Limb (tissue), 2 donors: ENCODE measurements around the gene TMPRSS15.

ENCODE experiments used
- DNase-seq, 2 donors: peaks; one replicate each; pipeline ENCODE4 v3.0.0-alpha.2; 2016; ENCODE audit errors: extremely low spot score in 2 of 2

The TMPRSS15 gene

DNA sequence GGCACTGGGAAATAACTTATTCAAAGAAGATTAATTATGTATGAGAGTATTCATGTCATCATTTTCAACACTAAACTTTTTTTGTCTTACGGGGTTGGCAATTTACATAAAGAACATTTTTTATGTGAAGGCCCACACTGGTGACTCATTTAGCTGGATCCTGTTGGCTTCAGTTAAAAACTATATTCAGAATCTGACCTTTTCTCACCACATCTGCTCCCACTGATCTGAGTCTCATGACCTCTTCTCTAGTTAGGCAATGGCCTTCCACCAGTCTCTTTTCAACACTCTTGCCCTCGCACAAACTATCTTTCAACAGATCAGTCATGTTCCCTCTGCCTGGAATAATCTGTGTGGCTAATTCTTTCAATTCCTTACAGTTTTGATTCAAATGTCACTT lies 53.4 kb downstream of the TMPRSS15 start:
- DNase-seq, result no peak

DNA sequence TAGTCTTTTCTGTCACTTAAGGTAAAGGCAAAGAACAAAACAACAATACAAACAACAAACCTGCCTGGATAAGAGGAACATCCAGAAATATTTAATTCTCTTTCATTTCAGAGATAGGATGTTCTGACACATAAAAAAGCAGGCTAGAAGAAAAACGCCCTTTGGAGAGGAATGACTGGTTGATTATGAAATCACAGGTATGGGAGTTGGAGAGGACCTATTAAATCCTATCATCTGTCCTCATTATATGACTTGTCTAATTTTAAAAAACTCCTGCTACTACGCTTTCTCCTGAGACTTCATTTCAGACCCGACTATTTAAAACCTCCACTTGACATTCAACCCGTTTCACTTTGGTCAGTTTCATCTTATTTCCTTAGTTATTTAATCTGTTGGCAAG lies 54.1 kb downstream of the TMPRSS15 start:
- no peak for DNase-seq

DNA sequence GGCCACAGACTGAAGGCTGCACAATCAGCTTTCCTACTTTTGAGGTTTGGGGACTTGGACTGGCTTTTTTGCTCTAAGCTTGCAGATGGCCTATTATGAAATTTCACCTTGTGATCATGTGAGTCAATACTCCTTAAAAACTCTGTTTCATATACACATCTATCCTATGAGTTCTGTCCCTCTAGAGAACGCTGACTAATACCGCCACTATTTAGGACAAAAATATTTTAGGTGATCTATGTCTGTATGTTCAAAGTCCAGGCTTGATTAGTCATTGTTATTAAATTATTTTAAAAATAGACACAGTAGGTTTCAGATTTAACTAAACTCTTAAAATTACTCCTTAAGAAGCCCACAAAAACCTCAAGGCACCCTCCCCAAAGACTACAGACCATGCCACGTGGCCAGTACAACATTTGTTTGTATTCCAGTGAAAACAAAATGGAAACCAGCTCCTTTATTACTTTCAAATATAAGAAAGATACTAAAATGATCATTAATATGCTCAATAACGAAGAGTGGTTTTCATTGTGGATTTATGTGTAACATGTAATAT lies 63.1 kb downstream of the TMPRSS15 start:
- DNase-seq, result no peak

DNA sequence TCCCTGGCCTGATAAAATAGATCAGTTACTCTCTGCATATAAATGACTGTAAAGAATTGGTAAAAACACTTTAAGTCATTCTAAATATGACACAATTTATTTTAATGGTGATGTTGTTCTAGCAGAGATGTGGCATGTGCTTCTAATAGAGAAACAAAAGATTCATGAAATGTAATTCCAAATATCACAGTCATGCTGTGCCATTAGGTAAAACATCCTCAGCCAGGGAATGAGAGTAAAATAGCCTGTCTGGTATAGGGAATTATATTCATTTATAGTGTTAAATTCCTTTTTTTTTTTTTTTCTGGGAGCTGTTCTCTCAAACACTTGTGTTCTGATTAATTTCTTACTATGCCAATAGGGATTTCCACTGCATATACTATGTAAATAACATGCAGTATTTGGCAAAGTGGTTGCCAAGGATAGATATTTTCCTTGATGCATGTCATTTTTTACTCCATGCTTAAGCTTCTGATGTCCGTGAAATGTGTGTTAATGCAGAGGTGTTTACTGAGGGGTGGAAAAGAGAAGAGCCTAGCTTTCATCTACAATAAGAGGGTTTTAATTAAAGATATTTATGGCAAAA lies 67.8 kb downstream of the TMPRSS15 start:
- DNase-seq, result no peak

DNA sequence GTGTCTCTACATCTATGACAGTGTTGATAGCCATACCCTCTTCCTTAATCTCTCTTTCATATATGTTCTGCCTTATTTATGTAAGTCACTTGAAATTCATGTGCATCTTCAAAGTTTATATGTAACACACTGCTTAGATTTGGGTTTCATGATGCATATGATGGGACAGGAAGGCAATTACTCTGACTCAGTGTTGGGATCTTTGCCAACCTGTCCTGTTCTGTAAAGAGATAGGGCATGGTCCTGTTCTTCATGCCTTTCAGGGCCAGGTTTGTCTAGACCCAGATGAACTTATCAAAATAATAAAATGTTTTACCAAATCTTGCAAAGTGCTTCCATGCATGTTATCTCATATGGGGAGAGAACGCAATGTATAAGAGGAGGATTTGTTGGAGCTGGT lies 69.5 kb downstream of the TMPRSS15 start:
- no peak for DNase-seq

DNA sequence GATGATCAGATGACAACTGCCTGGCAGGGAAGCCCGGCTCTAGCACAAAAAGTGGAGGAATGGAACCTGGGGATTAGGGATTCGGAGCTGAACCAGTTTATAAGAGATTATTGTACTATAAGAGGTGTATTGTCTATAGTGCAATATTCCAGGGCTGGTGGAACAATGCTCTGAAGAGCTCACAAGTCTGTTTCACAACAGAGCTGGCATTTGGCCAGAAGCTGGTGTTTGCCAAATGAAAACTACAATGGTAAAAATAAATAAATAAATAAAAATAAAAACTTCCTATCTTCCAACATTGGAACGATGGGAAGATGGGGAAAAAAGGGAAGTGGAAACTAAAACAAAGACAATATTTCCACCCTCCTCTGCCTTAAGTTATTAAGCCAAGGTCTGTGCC lies 85.4 kb downstream of the TMPRSS15 start:
- DNase-seq, result no peak

DNA sequence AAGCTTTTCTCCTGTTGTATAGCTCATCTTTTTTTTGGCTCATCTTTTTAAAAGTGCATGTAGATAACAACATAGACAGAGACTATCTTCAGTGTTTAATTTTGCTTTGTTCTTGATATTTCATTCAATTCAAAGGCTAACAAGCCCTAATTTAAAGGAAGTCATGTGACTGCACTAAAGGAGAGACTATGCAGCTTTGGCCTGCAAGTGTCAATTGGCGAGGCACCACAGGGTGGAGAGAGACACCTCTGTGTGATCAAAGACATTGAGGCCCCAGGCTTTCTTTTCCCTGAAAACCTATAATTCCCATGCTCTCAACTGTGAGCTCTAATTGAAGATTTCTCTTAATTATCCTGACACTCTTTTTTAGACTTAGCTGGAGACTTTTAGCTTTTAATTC lies 105.4 kb downstream of the TMPRSS15 start:
- no peak for DNase-seq

DNA sequence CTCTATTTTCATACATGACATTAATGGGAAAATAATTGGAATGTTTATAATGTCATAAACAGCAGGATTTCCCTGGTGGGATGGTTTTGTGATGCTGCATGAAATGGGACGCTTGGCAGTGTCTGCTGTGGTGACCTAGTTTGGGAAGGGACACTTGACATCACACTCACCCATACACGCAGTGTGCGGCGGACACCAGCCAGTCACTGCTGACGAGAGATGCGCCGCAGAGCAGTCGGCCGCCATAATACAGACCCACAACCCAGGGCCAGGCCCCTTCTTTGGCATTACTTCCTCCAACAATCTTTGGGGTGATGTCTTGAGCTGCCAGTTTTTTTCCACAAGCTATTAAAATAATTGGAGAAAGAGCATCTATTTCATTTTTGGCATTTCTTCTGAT lies 109.5 kb downstream of the TMPRSS15 start:
- no peak for DNase-seq

DNA sequence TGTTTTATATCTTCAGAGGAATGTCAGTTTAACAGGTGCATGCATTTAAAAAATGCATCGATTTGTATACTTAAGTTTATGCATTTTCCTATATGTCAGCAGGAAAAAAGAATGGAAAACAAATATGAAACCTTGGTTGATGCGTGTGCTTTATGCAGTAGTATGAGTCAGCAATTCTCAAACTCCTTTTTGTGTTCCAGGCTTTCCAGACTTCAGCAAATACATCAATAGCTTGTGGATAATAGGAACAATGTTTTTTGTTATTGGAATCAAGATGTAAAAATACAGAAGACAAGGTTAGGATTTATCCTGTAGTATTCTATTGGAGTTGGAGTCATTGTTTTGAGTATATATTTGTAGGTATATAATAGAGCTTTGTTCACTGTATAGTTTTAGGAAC lies 113.7 kb downstream of the TMPRSS15 start:
- no peak for DNase-seq

DNA sequence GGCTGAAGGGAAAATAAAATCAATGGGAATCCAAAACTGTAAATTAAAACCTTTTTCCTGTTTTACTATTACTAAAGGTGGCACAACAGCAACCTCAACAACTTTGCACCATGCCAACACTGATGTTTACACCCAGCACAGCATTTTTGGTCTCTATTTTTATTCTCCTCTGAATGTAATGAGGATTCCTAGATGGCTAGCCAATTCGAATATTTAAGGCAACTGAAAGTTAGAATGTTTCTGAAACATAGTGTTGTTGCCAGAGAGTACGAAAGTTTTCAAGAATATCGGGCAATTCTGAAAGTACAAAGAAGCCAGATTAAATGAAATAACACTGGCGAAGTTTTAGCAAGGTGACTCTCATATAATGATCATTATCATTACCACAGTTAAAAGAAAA lies 118.2 kb downstream of the TMPRSS15 start:
- no peak for DNase-seq

DNA sequence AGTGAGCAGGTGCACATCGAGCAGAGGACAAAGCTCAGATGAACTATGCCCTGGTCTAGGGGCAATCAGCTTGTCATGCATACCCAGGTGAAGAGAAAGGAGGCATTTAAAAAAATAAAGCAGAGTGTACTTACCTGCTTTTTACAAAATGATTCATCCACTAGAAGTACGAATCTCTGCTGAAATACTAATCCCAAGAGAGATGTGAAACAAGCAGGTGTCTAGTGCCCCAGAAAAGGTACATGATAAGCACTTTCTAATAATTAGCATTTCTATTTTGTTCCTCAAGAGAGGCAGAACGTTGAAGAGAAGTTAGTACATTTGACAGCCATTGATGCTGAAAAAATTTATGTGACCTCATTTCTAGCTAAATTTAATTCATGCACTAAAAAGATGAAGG lies 127.8 kb downstream of the TMPRSS15 start:
- DNase-seq, result no peak

DNA sequence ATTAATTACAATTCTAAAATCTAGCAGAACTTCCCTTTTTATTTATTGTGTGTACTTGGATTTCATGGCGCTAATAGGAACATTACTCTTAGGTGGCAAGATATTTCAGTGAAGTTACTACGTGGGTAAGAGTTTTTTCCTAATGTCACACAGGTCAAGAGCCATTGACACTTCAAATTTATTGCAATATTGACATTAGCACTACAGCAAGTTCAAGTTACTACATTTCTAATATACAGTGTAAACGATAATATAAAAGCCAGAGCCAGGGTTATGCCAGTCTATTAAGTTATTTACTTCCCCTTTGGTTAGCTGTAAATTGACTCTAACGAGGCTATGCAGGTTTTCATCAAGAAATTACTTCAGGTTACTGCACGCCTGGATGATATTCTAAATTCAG lies 129.2 kb downstream of the TMPRSS15 start:
- no peak for DNase-seq

DNA sequence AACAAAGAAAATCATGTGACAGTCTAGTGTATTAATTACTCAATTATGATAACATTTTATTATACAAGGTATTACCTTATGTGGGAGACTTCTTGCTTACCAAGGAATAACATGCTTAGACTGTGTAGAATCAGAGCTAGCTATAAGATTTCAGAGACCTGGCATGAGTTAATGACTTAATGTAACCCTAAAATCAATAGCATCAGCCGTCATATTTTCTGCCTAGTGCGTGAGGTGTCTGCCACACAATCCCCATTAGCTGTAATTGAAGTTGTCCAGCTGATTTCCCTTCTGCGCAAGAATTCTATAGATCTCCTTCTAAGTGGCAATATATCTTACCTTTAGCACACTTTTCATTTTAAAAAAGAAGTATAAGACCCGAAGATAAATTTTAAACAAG lies 130.2 kb downstream of the TMPRSS15 start:
- DNase-seq, result no peak

DNA sequence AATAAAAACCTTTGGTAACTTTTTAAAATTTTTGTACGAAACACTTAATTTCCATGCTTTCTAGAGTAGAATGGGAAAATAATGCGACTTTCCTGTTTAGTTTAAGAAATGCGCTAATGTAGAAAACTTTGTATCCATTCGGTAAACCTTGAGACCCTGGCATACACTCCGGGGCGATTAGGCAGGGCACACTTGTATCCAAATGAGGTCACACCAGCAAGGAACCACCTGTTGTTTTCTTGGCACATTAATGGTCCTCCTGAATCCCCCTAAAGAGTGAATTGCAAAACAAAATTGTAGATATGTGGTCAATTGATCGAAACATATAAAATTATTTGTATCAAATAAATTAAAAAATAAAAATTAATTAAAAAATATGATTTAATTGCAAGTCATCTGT lies 133.7 kb downstream of the TMPRSS15 start:
- DNase-seq, result no peak

DNA sequence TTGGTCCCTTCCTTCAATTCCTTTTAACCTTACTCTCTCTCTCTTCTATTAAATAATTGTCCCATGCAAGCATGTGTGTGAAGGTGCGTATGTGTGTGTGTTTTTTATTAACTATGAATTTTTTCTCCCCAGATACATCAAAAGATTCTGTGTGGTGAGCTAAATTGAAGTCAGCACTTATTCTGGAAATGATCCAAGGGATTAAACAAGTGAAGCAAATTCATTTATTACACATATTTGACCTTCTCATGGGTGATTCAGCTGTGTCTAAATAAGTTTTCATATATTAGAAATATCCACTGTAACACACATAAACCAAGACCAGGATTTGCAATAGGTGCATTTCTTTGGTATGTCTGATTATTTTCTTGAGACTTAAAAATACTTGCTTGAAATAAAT lies 134.7 kb downstream of the TMPRSS15 start:
- DNase-seq, result no peak

DNA sequence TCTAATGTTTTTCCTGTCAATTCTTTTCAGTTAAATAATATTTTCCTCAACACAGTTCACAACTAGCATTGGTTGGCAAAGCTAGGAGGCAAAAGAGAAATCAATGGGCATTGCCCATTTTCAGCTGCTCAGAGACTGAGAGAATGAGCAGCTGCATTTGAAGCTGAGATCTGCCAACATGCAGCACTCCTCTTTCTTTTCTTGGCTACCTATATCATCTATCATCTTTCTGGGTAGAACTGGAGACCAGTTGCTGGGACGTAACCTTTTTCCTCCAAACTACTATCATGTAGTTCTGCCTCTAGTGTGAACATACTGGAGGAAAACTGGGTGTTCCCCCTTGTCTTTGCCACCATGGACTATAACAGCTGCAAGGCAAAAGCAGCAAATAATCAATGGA lies 136.1 kb downstream of the TMPRSS15 start:
- no peak for DNase-seq

DNA sequence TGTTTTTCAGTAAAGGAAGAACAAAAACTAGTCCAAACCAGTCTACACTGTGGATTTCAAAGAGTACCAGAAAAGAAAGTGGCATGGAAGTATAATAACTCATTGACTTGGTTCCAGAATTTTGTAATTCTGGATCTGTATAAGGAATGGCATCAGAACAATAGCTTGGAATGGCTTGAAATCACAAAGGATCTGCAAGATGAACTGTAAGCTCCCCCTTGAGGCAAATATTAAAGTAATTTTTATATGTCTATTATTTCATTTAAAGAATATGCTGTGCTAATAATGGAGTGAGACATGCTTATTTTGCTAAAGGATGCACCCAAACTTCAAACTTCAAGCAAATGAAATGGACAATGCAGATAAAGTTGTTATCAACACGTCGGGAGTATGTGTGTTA lies 137.6 kb downstream of the TMPRSS15 start:
- DNase-seq, result no peak

DNA sequence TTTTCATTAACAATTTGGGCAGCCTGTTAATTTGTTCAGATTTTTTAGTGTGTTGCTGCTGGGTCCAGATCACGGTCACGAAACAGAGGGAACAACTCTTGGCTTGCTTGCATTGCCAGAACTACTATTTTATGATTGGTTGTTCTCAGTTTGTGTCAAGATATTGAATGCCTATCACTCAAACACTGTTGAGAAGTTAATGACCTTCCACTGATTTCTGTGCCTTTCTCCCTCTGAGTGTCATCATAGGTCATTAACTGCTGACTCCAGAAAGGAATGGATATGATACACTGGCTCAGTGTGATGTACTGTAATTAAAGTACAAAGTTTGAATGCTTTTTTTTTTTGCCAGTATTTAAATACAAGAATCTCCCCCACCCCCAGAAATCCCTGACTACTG lies 149.8 kb downstream of the TMPRSS15 start:
- DNase-seq, result no peak

DNA sequence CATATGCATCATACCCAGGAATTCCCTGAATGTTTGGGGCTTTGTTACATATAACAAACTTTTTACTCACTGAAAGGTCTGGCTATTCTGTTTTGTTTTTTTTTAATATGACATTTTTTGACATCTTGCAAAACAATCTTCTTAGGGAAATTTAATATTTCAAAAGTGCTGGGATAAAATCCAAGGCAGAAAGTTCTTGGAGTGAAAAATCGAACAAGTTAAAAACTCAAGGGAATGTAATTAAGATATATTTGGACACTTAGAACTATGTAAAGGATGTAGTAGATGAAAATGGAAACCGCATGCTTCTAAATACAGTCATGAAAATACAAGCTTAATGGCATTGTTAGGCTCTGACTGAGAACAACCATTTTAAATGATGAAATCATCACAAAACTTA lies 150.4 kb downstream of the TMPRSS15 start:
- no peak for DNase-seq

DNA sequence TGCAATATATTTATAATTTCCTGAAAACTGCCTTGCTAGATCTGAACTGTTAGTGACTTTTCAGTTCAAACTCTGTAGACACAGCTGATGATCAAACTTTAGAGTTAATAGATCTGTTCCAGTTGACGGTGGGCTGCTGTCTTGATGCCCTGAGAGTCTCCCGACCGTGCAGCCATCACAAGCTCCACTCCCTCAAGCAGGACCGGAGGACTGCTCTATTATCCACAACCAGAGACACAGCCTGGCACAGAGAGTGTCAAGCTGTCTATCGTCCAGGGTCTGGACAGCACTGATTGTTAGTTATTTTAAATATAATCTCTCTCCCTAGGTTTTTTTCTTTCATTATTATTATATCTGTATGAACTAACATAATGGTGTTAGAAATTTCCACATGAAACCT lies 150.9 kb downstream of the TMPRSS15 start:
- no peak for DNase-seq

DNA sequence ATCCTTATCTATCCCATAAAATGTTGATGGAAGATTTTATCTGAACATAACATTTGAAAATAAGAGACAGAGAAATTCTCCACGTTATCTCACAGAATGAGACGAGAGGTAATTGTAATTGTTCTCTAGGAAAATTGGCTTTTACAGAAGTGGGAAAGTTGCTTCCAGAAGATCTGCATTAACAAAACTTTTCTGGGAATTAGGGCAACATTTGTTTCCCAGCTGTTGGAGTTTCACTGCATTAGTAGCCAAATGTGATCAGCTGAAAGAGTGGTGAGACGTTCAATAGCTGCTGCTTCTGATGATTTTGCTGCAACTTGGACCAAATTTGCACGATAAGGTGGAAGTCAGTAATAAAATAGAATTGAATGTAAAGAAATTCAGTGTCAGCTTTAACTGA lies 151.3 kb downstream of the TMPRSS15 start:
- DNase-seq, result peak in 1 of 2 donors; percentile 49

DNA sequence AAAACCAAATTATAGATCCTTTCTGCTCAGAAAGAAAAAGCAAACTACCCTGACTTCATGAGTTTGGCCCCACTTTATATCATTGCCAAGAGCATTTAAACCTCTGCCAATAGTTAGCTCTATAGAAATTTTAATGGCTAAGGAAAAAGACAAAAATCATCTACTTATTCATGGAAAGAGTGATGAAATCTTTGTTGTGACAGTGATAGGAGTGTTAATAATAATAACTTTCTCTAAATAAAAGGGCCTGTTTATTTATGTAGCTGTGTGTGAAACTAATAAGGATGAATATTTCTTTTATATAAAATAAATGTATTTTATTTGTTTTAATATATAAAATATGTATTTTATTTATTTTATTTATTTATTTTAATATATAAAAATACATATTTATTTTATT lies 152.5 kb downstream of the TMPRSS15 start:
- no peak for DNase-seq

DNA sequence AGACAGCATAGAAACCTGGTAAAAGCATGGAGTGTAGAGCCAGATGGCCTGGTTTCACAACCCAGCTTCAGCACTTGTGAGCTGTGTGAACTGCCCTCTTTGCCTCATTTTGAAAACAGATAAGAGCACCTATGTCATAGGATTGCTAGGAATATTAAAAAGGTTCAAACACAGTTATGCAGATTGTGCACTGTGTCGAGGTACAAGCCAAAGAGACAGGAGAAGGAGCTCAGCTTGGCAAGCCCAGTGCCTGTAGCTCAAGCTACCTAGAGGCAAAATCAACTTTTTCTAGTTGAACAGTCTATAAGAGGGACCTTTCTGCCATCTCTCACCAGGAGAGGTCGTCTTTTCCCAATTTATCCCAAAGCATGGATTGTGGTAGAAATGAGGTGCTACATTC lies 153.9 kb downstream of the TMPRSS15 start:
- no peak for DNase-seq

DNA sequence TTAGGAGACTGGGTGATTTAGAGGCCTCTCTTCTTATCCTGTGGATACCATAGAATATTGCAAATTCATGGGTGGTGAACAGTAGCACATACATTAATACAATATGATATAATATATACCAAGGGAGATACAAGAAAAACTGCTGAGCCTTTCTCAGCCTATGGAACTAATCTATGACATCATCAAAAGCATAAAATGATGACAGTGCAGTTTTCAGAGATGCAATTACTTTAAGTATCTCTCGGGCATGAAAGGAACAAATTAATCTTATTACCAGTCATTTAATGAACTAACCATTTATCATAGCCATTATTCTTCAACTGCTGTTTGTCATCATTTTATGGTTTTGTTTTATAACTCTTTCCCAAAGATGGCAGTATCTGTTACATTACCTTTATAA lies 155.4 kb downstream of the TMPRSS15 start:
- no peak for DNase-seq
